Upper lobe of left lung (tissue), 4 donors: ENCODE measurements around the gene ABLIM2.

Source experiments
- EP300 ChIP-seq, 4 donors: sonication (generic); formaldehyde crosslinking; IDR thresholded peaks; one replicate each; pipeline ENCODE4 v1.5.1; 2017; ENCODE audit warnings: antibody characterized with exemption in 4 of 4, control low read depth in 2 of 4
- POLR2A ChIP-seq, 4 donors: fragments of 450-650 bp; IDR thresholded peaks; one replicate each; pipeline ENCODE4 v1.5.1; 2016 to 2017; ENCODE audit warnings: antibody characterized with exemption in 4 of 4, mild to moderate bottlenecking in 2 of 4
- POLR2AphosphoS5 ChIP-seq, 2 donors: sonication (generic); formaldehyde crosslinking; IDR thresholded peaks; one replicate each; pipeline ENCODE4 v1.5.1; 2017; ENCODE audit warnings: antibody characterized with exemption in 2 of 2
- TF ChIP-seq, protein P1 (sequence below), 6 experiments: fragments of 450-650 bp in 4 of 6; fragments of 200-600 bp in 2 of 6; sonication (generic) in 2 of 6; IDR thresholded peaks; one replicate each; pipeline ENCODE4 v1.5.1; 2016 to 2019; ENCODE audit warnings: antibody characterized with exemption in 6 of 6

DNA sequence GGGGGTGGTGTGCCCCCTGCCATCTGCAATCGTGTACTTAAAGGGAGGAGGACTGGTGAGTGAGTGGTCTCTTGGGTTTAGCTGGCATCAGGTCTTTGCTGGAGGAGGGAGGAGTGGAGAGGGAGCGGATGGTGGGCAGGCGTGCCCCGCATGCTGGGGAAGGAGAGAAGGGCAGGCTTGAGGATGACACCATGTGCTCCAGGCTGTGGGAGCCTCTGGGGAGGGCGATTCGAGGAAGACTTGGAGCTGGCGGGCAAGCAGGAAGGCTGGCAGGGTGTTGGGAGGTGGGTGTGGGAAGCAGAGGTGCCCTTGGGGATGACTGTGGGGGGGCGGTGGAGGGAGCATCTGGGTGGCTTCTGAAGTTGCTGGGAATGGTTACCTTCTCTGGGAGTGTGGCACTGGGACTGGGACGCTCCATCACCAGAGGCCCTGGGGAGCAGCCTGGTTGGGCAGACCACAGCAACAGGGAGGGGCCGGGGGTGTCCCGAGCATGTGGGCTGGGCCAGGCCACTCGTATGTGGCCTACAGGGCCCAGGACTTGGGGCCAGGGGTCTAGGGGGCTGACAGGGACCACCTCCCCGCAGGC, 188.2 kb downstream of the ABLIM2 start:
- TF ChIP-seq POLR2A (IDR thresholded peaks at IDR 0.05) (no peak), EP300 (IDR thresholded peaks at IDR 0.05) (no peak), POLR2AphosphoS5 (IDR thresholded peaks at IDR 0.05) (no peak)
- TF ChIP-seq, protein P1, sequence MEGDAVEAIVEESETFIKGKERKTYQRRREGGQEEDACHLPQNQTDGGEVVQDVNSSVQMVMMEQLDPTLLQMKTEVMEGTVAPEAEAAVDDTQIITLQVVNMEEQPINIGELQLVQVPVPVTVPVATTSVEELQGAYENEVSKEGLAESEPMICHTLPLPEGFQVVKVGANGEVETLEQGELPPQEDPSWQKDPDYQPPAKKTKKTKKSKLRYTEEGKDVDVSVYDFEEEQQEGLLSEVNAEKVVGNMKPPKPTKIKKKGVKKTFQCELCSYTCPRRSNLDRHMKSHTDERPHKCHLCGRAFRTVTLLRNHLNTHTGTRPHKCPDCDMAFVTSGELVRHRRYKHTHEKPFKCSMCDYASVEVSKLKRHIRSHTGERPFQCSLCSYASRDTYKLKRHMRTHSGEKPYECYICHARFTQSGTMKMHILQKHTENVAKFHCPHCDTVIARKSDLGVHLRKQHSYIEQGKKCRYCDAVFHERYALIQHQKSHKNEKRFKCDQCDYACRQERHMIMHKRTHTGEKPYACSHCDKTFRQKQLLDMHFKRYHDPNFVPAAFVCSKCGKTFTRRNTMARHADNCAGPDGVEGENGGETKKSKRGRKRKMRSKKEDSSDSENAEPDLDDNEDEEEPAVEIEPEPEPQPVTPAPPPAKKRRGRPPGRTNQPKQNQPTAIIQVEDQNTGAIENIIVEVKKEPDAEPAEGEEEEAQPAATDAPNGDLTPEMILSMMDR (IDR thresholded peaks at IDR 0.05) = no peak
